HEK293 (cell line): Measurements from ENCODE around the gene SEC11C.

ENCODE experiments used
- CTCF ChIA-PET: fragments of 350-600 bp; formaldehyde crosslinking; extraction: SDS; loops from one replicate; lab custom pipeline; 2021; ENCODE audit warnings: antibody characterized with exemption; lab: Yijun Ruan, JAX
- POLR2A ChIA-PET: fragments of 300-600 bp; formaldehyde crosslinking; extraction: SDS; loops from one replicate; lab custom pipeline; 2020; ENCODE audit warnings: antibody characterized with exemption, inconsistent platforms; lab: Yijun Ruan, JAX
- H3K27ac ChIP-seq: fragments of 200-500 bp; sonication (Bioruptor generic); 2 replicates; pipeline ENCODE4 v1.5.1; 2014; ENCODE audit warnings: low read depth, low read length, control low read depth, inconsistent platforms; ENCODE audit errors: extremely low read depth
- H3K36me3 ChIP-seq, 2 experiments: fragments of 200-500 bp in 1 of 2; sonication (Bioruptor generic) in 1 of 2; 1 replicate in 1 of 2; 2 replicates in 1 of 2; pipeline ENCODE4 v1.5.1; 2014 to 2017; ENCODE audit warnings: inconsistent platforms in 2 of 2, low read length in 2 of 2; ENCODE audit not compliant: control insufficient read depth in 2 of 2, insufficient read depth in 1 of 2
- H3K4me1 ChIP-seq: fragments of 200-500 bp; sonication (Bioruptor generic); 2 replicates; pipeline ENCODE4 v1.5.1; 2014; ENCODE audit warnings: mild to moderate bottlenecking, low read length, inconsistent platforms; ENCODE audit not compliant: control insufficient read depth, insufficient read depth
- H3K4me3 ChIP-seq: 2 replicates; pipeline ENCODE4 v1.5.1; 2011; ENCODE audit warnings: low read depth, mild to moderate bottlenecking, control low read depth, low read length, moderate library complexity
- H3K9me3 ChIP-seq: fragments of 200-500 bp; sonication (Bioruptor generic); 2 replicates; pipeline ENCODE4 v1.5.1; 2014; ENCODE audit warnings: low read depth, low read length, inconsistent platforms; ENCODE audit not compliant: control insufficient read depth, insufficient read depth
- MYNN ChIP-seq: fragments of 450-650 bp; formaldehyde crosslinking; IDR thresholded peaks from 2 replicates; pipeline ENCODE4 v1.5.1; 2016; ENCODE audit warnings: missing biosample characterization, missing genetic modification characterization, borderline replicate concordance
- RBAK ChIP-seq: fragments of 450-650 bp; formaldehyde crosslinking; IDR thresholded peaks from 2 replicates; pipeline ENCODE4 v1.5.1; 2016; ENCODE audit warnings: missing biosample characterization, missing genetic modification characterization
- ZIC2 ChIP-seq: fragments of 450-650 bp; formaldehyde crosslinking; IDR thresholded peaks from 2 replicates; pipeline ENCODE4 v1.5.1; 2016; ENCODE audit warnings: missing biosample characterization, missing genetic modification characterization
- ZNF311 ChIP-seq: fragments of 450-650 bp; formaldehyde crosslinking; IDR thresholded peaks from 2 replicates; pipeline ENCODE4 v1.5.1; 2017; ENCODE audit warnings: missing biosample characterization, missing genetic modification characterization, borderline replicate concordance
- ZNF610 ChIP-seq: fragments of 450-650 bp; formaldehyde crosslinking; IDR thresholded peaks from 2 replicates; pipeline ENCODE4 v1.5.1; 2016; ENCODE audit warnings: missing biosample characterization, missing genetic modification characterization, borderline replicate concordance
- ZNF623 ChIP-seq: fragments of 450-650 bp; formaldehyde crosslinking; IDR thresholded peaks from 2 replicates; pipeline ENCODE4 v1.5.1; 2016; ENCODE audit warnings: missing biosample characterization, missing genetic modification characterization
- ZNF660 ChIP-seq: fragments of 450-650 bp; IDR thresholded peaks from 2 replicates; pipeline ENCODE4 v1.5.1; 2018; ENCODE audit warnings: missing biosample characterization, mild to moderate bottlenecking, missing genetic modification characterization
- ZNF747 ChIP-seq: fragments of 450-650 bp; formaldehyde crosslinking; IDR thresholded peaks from 2 replicates; pipeline ENCODE4 v1.5.1; 2016; ENCODE audit warnings: missing biosample characterization, missing genetic modification characterization
- ZNF768 ChIP-seq: fragments of 450-650 bp; formaldehyde crosslinking; IDR thresholded peaks from 2 replicates; pipeline ENCODE4 v1.5.1; 2018; ENCODE audit warnings: missing biosample characterization, mild to moderate bottlenecking, missing genetic modification characterization
- ZNF843 ChIP-seq: fragments of 450-650 bp; formaldehyde crosslinking; IDR thresholded peaks from 2 replicates; pipeline ENCODE4 v1.5.1; 2016; ENCODE audit warnings: missing biosample characterization, missing genetic modification characterization
- TF ChIP-seq, protein P1 (sequence below): fragments of 450-650 bp; formaldehyde crosslinking; IDR thresholded peaks from 2 replicates; pipeline ENCODE4 v1.5.1; 2016; ENCODE audit warnings: missing biosample characterization, missing genetic modification characterization
- TF ChIP-seq, protein P2 (sequence below): fragments of 450-650 bp; formaldehyde crosslinking; IDR thresholded peaks from 2 replicates; pipeline ENCODE4 v1.5.1; 2016; ENCODE audit warnings: missing biosample characterization, missing genetic modification characterization, low read depth
- TF ChIP-seq, protein P3 (sequence below): fragments of 450-650 bp; formaldehyde crosslinking; IDR thresholded peaks from 2 replicates; pipeline ENCODE4 v1.5.1; 2016; ENCODE audit warnings: missing biosample characterization, missing genetic modification characterization
- TF ChIP-seq, protein P4 (sequence below): fragments of 450-650 bp; formaldehyde crosslinking; IDR thresholded peaks from 2 replicates; pipeline ENCODE4 v1.5.1; 2016; ENCODE audit warnings: missing biosample characterization, missing genetic modification characterization
- TF ChIP-seq, protein P5 (sequence below): fragments of 450-650 bp; formaldehyde crosslinking; IDR thresholded peaks from 2 replicates; pipeline ENCODE4 v1.5.1; 2017; ENCODE audit warnings: missing biosample characterization, missing genetic modification characterization
- TF ChIP-seq, protein P6 (sequence below): fragments of 450-650 bp; formaldehyde crosslinking; IDR thresholded peaks from 2 replicates; pipeline ENCODE4 v1.5.1; 2016; ENCODE audit warnings: missing biosample characterization, missing genetic modification characterization

Gene SEC11C

DNA sequence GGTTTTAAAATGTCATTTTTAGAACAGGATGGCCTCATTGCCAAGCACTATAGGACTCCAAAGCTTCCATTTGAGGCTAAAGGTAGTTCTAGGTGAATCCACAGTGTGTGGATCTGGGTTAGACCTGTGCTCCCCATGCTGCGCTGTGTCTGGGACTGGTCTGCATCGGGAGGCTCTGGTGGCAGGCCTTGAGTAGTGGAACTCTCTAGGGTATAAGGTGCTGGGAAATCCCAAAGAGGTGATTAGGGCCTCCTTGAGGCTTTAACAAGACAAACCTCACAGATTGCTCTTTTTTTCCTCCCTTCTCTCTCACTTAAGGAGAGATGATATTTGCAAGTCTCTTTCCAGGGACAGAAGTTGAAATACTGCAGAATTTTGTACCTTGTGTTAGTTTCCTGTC, 9.3 kb downstream of the SEC11C start (continued):
- TF ChIP-seq, protein P1, sequence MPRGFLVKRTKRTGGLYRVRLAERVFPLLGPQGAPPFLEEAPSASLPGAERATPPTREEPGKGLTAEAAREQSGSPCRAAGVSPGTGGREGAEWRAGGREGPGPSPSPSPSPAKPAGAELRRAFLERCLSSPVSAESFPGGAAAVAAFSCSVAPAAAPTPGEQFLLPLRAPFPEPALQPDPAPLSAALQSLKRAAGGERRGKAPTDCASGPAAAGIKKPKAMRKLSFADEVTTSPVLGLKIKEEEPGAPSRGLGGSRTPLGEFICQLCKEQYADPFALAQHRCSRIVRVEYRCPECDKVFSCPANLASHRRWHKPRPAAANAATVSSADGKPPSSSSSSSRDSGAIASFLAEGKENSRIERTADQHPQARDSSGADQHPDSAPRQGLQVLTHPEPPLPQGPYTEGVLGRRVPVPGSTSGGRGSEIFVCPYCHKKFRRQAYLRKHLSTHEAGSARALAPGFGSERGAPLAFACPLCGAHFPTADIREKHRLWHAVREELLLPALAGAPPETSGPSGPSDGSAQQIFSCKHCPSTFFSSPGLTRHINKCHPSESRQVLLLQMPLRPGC, result no peak
- TF ChIP-seq, protein P2, sequence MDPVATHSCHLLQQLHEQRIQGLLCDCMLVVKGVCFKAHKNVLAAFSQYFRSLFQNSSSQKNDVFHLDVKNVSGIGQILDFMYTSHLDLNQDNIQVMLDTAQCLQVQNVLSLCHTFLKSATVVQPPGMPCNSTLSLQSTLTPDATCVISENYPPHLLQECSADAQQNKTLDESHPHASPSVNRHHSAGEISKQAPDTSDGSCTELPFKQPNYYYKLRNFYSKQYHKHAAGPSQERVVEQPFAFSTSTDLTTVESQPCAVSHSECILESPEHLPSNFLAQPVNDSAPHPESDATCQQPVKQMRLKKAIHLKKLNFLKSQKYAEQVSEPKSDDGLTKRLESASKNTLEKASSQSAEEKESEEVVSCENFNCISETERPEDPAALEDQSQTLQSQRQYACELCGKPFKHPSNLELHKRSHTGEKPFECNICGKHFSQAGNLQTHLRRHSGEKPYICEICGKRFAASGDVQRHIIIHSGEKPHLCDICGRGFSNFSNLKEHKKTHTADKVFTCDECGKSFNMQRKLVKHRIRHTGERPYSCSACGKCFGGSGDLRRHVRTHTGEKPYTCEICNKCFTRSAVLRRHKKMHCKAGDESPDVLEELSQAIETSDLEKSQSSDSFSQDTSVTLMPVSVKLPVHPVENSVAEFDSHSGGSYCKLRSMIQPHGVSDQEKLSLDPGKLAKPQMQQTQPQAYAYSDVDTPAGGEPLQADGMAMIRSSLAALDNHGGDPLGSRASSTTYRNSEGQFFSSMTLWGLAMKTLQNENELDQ (tag by site-specific recombination), result no peak
- TF ChIP-seq ZNF747 (tag by site-specific recombination), result no peak
- TF ChIP-seq ZNF623 (tag by site-specific recombination), result no peak
- TF ChIP-seq, protein P3, sequence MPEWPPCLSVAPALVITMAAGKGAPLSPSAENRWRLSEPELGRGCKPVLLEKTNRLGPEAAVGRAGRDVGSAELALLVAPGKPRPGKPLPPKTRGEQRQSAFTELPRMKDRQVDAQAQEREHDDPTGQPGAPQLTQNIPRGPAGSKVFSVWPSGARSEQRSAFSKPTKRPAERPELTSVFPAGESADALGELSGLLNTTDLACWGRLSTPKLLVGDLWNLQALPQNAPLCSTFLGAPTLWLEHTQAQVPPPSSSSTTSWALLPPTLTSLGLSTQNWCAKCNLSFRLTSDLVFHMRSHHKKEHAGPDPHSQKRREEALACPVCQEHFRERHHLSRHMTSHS, result no peak

DNA sequence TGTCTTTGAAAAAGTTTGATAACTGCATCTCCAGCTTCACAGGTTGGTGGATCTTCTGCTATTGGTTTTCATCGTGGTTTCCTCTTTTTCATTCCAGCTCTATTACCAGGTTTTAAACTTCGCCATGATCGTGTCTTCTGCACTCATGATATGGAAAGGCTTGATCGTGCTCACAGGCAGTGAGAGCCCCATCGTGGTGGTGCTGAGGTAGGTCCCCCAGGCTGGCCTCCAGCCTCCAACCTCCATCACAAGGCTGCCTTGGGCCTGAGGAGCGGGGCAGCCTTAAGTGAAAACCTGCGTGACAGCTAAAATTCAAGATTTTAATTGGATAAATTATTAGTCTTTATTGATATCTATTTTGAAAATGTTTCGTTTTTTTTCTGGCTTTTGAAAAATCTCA, 9.7 kb downstream of the SEC11C start:
- POLR2A ChIA-PET, result interaction anchor here (1.3 kb wide), 1 partner anchor 9 kb away, joined by 4 read pairs; the partner anchor contains the start of gene SEC11C

More for the DNA sequence above, 9.7 kb downstream of the SEC11C start:
- TF ChIP-seq ZNF660 (tag by site-specific recombination) (no peak), ZNF843 (tag by site-specific recombination) (no peak), ZNF768 (tag by site-specific recombination) (no peak), ZIC2 (tag by site-specific recombination) (no peak), ZNF610 (tag by site-specific recombination) (no peak), ZNF311 (tag by site-specific recombination) (no peak), MYNN (tag by site-specific recombination) (no peak), RBAK (tag by site-specific recombination) (no peak)
- TF ChIP-seq, protein P4, sequence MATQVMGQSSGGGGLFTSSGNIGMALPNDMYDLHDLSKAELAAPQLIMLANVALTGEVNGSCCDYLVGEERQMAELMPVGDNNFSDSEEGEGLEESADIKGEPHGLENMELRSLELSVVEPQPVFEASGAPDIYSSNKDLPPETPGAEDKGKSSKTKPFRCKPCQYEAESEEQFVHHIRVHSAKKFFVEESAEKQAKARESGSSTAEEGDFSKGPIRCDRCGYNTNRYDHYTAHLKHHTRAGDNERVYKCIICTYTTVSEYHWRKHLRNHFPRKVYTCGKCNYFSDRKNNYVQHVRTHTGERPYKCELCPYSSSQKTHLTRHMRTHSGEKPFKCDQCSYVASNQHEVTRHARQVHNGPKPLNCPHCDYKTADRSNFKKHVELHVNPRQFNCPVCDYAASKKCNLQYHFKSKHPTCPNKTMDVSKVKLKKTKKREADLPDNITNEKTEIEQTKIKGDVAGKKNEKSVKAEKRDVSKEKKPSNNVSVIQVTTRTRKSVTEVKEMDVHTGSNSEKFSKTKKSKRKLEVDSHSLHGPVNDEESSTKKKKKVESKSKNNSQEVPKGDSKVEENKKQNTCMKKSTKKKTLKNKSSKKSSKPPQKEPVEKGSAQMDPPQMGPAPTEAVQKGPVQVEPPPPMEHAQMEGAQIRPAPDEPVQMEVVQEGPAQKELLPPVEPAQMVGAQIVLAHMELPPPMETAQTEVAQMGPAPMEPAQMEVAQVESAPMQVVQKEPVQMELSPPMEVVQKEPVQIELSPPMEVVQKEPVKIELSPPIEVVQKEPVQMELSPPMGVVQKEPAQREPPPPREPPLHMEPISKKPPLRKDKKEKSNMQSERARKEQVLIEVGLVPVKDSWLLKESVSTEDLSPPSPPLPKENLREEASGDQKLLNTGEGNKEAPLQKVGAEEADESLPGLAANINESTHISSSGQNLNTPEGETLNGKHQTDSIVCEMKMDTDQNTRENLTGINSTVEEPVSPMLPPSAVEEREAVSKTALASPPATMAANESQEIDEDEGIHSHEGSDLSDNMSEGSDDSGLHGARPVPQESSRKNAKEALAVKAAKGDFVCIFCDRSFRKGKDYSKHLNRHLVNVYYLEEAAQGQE, result no peak
- TF ChIP-seq, protein P5, sequence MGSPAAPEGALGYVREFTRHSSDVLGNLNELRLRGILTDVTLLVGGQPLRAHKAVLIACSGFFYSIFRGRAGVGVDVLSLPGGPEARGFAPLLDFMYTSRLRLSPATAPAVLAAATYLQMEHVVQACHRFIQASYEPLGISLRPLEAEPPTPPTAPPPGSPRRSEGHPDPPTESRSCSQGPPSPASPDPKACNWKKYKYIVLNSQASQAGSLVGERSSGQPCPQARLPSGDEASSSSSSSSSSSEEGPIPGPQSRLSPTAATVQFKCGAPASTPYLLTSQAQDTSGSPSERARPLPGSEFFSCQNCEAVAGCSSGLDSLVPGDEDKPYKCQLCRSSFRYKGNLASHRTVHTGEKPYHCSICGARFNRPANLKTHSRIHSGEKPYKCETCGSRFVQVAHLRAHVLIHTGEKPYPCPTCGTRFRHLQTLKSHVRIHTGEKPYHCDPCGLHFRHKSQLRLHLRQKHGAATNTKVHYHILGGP, result no peak
- TF ChIP-seq, protein P6, sequence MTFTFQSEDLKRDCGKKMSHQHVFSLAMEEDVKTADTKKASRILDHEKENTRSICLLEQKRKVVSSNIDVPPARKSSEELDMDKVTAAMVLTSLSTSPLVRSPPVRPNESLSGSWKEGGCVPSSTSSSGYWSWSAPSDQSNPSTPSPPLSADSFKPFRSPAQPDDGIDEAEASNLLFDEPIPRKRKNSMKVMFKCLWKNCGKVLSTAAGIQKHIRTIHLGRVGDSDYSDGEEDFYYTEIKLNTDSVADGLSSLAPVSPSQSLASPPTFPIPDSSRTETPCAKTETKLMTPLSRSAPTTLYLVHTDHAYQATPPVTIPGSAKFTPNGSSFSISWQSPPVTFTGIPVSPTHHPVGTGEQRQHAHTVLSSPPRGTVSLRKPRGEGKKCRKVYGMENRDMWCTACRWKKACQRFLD (tag by site-specific recombination), result no peak
- Histone ChIP-seq H3K36me3 (peaks cover 9 to 27% of the 10 kb centered on the region in 2 experiments; a peak in 2 of 3 replicates), H3K4me3 (no peak overlapping the region), H3K9me3 (no peaks in the 10 kb centered on the region), H3K27ac (no peak overlapping the region), H3K4me1 (0 out of 2 replicates have a peak, but pooled peaks cover 2% of the 10 kb centered on the region)
- CTCF ChIA-PET, result interaction anchor here (0.7 to 0.8 kb wide), 2 partner anchors 8 to 36 kb away, joined by 3 to 4 read pairs; no protein-coding TSS in a partner anchor
